MCF 10A (cell line): ENCODE measurements around the gene OCSTAMP. TPM values are rescaled to one million over a fixed set of nuclear protein-coding genes. Genes with fewer than 3 reads are reported as not detected.

ENCODE experiments used
- BruUV-seq: library from RNA; stranded (reverse); fragments of 400-500 nt; replicated peaks from 2 replicates; lab custom pipeline; 2021; lab: Mats Ljungman, UMichigan
- CTCF ChIA-PET: fragments of 300-600 bp; sonication (Branson Sonifier 250); formaldehyde crosslinking; extraction: SDS; loops from one replicate; lab custom pipeline; 2021; ENCODE audit warnings: antibody characterized with exemption, inconsistent platforms; lab: Yijun Ruan, JAX
- POLR2A ChIA-PET: fragments of 300-600, 350-650 bp; sonication (Branson Sonifier 250); formaldehyde crosslinking; extraction: SDS; loops from one replicate; lab custom pipeline; 2020; ENCODE audit warnings: antibody characterized with exemption, inconsistent platforms; lab: Yijun Ruan, JAX
- DNase-seq: peaks from one replicate; pipeline ENCODE4 v3.0.0-alpha.2; 2018; ENCODE audit not compliant: unreplicated experiment
- H3K27ac Mint-ChIP-seq: one replicate; pipeline ENCODE4 v1.8.0; 2022; ENCODE audit warnings: mild to moderate bottlenecking, low read depth, mixed read lengths; ENCODE audit not compliant: unreplicated experiment
- H3K27me3 Mint-ChIP-seq: one replicate; pipeline ENCODE4 v1.8.0; 2022; ENCODE audit warnings: mixed read lengths; ENCODE audit not compliant: insufficient read depth, unreplicated experiment
- H3K36me3 Mint-ChIP-seq: one replicate; pipeline ENCODE4 v1.8.0; 2022; ENCODE audit warnings: mild to moderate bottlenecking, moderate library complexity, mixed read lengths; ENCODE audit not compliant: insufficient read depth, unreplicated experiment
- H3K4me1 Mint-ChIP-seq: one replicate; pipeline ENCODE4 v1.8.0; 2022; ENCODE audit warnings: mixed read lengths; ENCODE audit not compliant: insufficient read depth, unreplicated experiment
- H3K4me3 Mint-ChIP-seq: one replicate; pipeline ENCODE4 v1.8.0; 2022; ENCODE audit warnings: mild to moderate bottlenecking, moderate library complexity, mixed read lengths; ENCODE audit not compliant: unreplicated experiment
- H3K9me3 Mint-ChIP-seq: one replicate; pipeline ENCODE4 v1.8.0; 2022; ENCODE audit warnings: mixed read lengths; ENCODE audit not compliant: unreplicated experiment
- CTCF ChIP-seq: fragments of 200-600 bp; IDR thresholded peaks from one replicate; pipeline ENCODE4 v1.8.0; 2022; ENCODE audit warnings: antibody characterized with exemption, mild to moderate bottlenecking; ENCODE audit not compliant: unreplicated experiment
- intact Hi-C: fragments of 100-400 bp; cut with micrococcal nuclease; formaldehyde crosslinking; loops from 2 replicates; pipeline ENCODE4 v1.14.1; 2022
- total RNA-seq: library from RNA; stranded (reverse); gene quantifications from 2 replicates; pipeline ENCODE4 v1.2.3, GENCODE V29; 2022

OCSTAMP gene
- total RNA-seq, 1 experiment from 2014 or later: not detected

- no peak for DNase-seq
- intact Hi-C loops: no loop called here
- Mint-ChIP-seq H3K9me3 (no peaks in the 10 kb centered on the region), H3K36me3 (no peaks in the 10 kb centered on the region), H3K27ac (no peak overlapping the region), H3K4me1 (peaks cover 9% of the 10 kb centered on the region), H3K27me3 (no peaks in the 10 kb centered on the region), H3K4me3 (no peak overlapping the region)
- POLR2A ChIA-PET: no interaction called here
- no TSS peak for BruUV-seq
- no peak for TF ChIP-seq CTCF
- CTCF ChIA-PET: interaction anchor here (0.5 to 1.4 kb wide), 4 partner anchors 12 to 200 kb away, joined by 3 to 4 read pairs (median 3); no protein-coding TSS in a partner anchor
These were observed 2.3 kb upstream of the OCSTAMP start for GRCh38 chr20:46552460-46553420.

GRCh38 chr20:46551522-46552381 is 1.3 kb upstream of the OCSTAMP start:
- POLR2A ChIA-PET: interaction anchor here (0.6 kb wide), 1 partner anchor 130 kb away, joined by 3 read pairs; no protein-coding TSS in a partner anchor

GRCh38 chr20:46549188-46549972 is 1.1 kb downstream of the OCSTAMP start:
- Mint-ChIP-seq H3K9me3 (no peaks in the 10 kb centered on the region), H3K4me1 (no peaks in the 10 kb centered on the region), H3K27me3 (no peaks in the 10 kb centered on the region), H3K27ac (no peak overlapping the region), H3K4me3 (no peak overlapping the region), H3K36me3 (no peaks in the 10 kb centered on the region)
- DNase-seq: no peak
- no TSS peak for BruUV-seq
- TF ChIP-seq CTCF: no peak
- intact Hi-C loops: no loop called here
- CTCF ChIA-PET: interaction anchor here (0.6 to 1.8 kb wide), 4 partner anchors 11 to 1228 kb away, joined by 3 to 10 read pairs (median 4); no protein-coding TSS in a partner anchor
- POLR2A ChIA-PET: interaction anchor here (1.4 kb wide), 1 partner anchor 9 kb away, joined by 4 read pairs; no protein-coding TSS in a partner anchor

More at GRCh38 chr20:46551522-46552381, 1.3 kb upstream of the OCSTAMP start:
- no peak for TF ChIP-seq CTCF
- H3K4me3 Mint-ChIP-seq: no peak overlapping the region
- DNase-seq: no peak
- H3K9me3 Mint-ChIP-seq: no peaks in the 10 kb centered on the region
- no peaks in the 10 kb centered on the region for H3K27me3 Mint-ChIP-seq
- intact Hi-C loops: no loop called here
- no peaks in the 10 kb centered on the region for H3K36me3 Mint-ChIP-seq
- BruUV-seq: no TSS peak
- H3K4me1 Mint-ChIP-seq: no peaks in the 10 kb centered on the region
- H3K27ac Mint-ChIP-seq: no peak overlapping the region
- CTCF ChIA-PET: interaction anchor here (0.5 to 1.4 kb wide), 5 partner anchors 11 to 201 kb away, joined by 3 to 4 read pairs (median 3); no protein-coding TSS in a partner anchor
